Brain microvascular endothelial cell (primary cell): ENCODE data around the gene DNAH11.

ENCODE experiments used
- DNase-seq: peaks from one replicate; pipeline ENCODE4 v3.0.0-alpha.2; 2020
- H3K27ac ChIP-seq: fragments of 250-450 bp; sonication (Bioruptor Pico); 2 replicates; pipeline ENCODE4 v1.5.1; 2020; ENCODE audit warnings: mild to moderate bottlenecking, moderate library complexity
- H3K27me3 ChIP-seq: fragments of 250-450 bp; sonication (Bioruptor Pico); replicated peaks from 2 replicates; pipeline ENCODE4 v1.5.1; 2020; ENCODE audit warnings: mild to moderate bottlenecking
- H3K36me3 ChIP-seq: fragments of 250-450 bp; sonication (Bioruptor Pico); replicated peaks from 2 replicates; pipeline ENCODE4 v1.5.1; 2020; ENCODE audit warnings: mild to moderate bottlenecking
- H3K4me3 ChIP-seq: 2 replicates; pipeline ENCODE4 v1.5.1; 2011; ENCODE audit warnings: low read depth, mild to moderate bottlenecking, control low read depth, low read length, moderate library complexity
- CTCF ChIP-seq: IDR thresholded peaks from 2 replicates; pipeline ENCODE4 v1.5.1; 2011; ENCODE audit warnings: low read depth, mild to moderate bottlenecking, moderate library complexity, low read length, control low read depth, inconsistent platforms; ENCODE audit errors: missing control alignments
- in situ Hi-C: cut with HindIII; loops from 2 replicates; pipeline ENCODE4 v1.10.0; 2017; ENCODE audit warnings: low sequenced_read_pairs, low pct_ligation_motif_present

Gene DNAH11

GRCh38 chr7:21548491-21548890, 5.7 kb downstream of the DNAH11 start:
- H3K4me3 ChIP-seq: no peak overlapping the region
- no peak for TF ChIP-seq CTCF
- in situ Hi-C loops: no loop called here
- H3K36me3 ChIP-seq: no peaks in the 10 kb centered on the region
- peaks cover 7% of the 10 kb centered on the region for H3K27me3 ChIP-seq
- no peak for DNase-seq
- no peak overlapping the region for H3K27ac ChIP-seq

DNA sequence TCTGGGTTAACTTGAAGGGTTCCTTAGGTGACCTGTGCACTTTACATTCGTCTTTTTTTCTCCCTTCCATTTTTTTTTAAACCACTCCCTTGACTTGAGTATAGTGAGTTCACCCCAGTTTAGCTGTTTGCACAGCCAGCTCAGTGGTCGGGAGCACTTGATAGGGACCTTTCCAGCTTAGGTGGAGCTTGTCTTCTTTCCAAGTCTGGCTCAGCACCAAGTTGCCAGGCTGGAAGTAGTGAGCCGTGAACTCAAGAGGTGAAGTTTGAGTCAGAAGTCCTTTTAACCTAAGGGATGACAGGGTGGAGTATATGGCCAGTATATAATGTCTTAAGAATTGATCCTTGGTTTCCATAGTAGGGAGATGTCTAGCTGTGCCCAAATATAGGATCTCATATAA, 7.2 kb downstream of the DNAH11 start:
- in situ Hi-C loops: no loop called here
- Histone ChIP-seq H3K27ac (no peak overlapping the region), H3K36me3 (no peaks in the 10 kb centered on the region), H3K27me3 (no peaks in the 10 kb centered on the region), H3K4me3 (no peak overlapping the region)
- DNase-seq: no peak
- no peak for TF ChIP-seq CTCF

DNA sequence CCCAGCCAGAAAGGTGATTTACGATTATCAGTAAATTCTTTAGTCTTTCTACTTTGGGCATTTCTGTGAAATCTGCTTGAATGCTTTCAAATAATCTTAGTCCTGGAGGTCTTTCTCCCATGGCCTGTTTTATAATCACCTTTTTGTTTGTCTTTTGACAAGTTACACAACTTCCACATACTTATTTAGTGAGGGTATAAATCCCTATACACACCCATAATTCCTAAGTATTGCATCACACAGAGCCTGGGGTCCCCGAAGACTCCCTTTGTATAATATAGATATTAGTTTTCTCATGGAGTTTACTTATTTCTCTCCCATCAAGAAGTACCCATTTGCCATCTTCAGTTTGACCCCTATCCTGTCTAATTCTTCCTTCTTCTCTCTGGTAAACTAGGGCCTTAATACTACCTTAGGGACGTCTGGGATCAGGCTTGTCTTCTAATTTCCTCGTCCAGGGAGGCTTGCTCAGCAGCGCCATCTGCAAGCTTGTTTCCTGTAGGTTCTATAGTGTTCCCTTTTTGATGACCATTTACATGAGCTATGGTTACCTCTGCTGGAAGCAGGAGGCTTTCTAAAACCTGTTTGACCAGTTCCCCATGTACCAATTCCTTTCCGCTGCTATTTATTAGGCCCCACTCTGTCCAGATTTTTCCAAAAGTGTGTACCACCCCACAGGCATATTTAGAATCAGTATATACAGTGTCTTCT, 8.1 kb downstream of the DNAH11 start:
- DNase-seq: no peak
- no peak overlapping the region for H3K27ac ChIP-seq
- no peak overlapping the region for H3K4me3 ChIP-seq
- TF ChIP-seq CTCF: no peak
- in situ Hi-C loops: no loop called here
- H3K27me3 ChIP-seq: no peaks in the 10 kb centered on the region
- no peaks in the 10 kb centered on the region for H3K36me3 ChIP-seq

DNA sequence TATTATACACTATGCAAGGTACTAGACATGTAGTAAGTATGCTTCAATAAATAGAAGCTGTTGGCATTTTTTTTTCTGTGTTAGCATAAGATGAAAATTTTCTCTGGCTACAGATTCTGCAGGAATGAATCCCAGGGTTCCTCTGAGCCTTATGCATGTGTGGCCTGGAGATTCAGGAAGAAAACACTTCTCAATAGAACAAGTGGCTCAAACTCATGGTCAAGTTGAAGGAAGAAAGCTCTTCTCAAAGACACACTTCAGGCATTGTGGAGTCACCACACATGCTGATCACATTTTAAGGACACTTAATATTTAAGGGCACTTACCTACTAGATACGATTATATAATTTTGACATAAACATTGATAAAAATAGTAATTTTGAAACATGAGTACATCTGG, 19.5 kb downstream of the DNAH11 start:
- Histone ChIP-seq H3K4me3 (no peak overlapping the region), H3K36me3 (no peaks in the 10 kb centered on the region), H3K27me3 (no peaks in the 10 kb centered on the region), H3K27ac (no peak overlapping the region)
- in situ Hi-C loops: no loop called here
- DNase-seq: no peak
- TF ChIP-seq CTCF: no peak

DNA sequence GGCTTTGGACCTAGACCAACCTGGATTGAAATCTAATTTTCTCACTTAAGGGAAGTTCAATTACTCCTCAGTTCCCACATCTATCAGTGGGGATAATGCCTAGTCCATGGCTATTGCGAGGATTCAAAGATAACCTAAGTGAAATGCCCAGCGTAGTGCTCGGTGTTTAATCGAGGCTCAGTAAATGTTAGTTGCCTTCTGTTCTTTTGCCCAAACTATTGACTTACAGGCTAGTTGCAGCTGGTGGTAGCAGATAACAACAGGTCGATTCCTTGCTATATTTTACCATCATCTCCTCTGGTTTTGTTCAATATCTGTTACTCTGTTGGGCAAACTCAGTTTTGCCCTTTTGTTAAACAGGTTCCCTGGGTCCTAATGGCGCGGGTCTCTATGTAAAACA, 22.8 kb downstream of the DNAH11 start:
- no peaks in the 10 kb centered on the region for H3K27me3 ChIP-seq
- in situ Hi-C loops: no loop called here
- no peak overlapping the region for H3K4me3 ChIP-seq
- H3K36me3 ChIP-seq: no peaks in the 10 kb centered on the region
- TF ChIP-seq CTCF: no peak
- no peak overlapping the region for H3K27ac ChIP-seq
- DNase-seq: no peak

DNA sequence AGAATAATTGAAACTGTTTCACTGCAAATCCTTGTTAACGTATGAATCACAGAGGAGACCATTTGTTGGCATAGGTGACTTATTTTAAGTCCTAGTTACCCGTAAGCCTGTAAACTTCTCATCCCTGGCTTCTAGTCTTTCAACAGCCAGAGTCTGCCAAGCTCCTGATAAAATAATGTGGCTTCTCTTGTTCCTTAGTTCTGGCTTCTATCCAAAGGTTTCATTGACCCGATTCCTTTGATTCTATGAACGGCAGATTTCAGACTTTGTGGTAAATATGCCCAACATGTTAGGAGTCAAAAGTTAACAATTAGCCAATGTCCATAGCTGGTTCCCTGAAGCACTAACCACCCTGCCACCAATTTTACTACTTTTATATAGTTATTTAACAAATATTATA, 23.3 kb downstream of the DNAH11 start:
- H3K36me3 ChIP-seq: no peaks in the 10 kb centered on the region
- H3K4me3 ChIP-seq: no peak overlapping the region
- DNase-seq: no peak
- no peak for TF ChIP-seq CTCF
- H3K27ac ChIP-seq: no peak overlapping the region
- H3K27me3 ChIP-seq: no peaks in the 10 kb centered on the region
- in situ Hi-C loops: no loop called here
